OCI-LY1 (cell line): ENCODE results near the gene ADPGK.

Experiments
- CTCF ChIP-seq: fragments of 200-600 bp; sonication (generic), shearing (Covaris generic); IDR thresholded peaks from 2 replicates; pipeline ENCODE4 v1.5.1; 2017; ENCODE audit warnings: mild to moderate bottlenecking, antibody characterized with exemption, low read length, moderate library complexity, mixed read lengths
- EZH2 ChIP-seq: fragments of 200-600 bp; sonication (generic), shearing (Covaris generic); IDR thresholded peaks from 2 replicates; pipeline ENCODE4 v1.8.0; 2017; ENCODE audit warnings: borderline replicate concordance, mixed run types, mild to moderate bottlenecking, antibody characterized with exemption, low read length, moderate library complexity, mixed read lengths

- TF ChIP-seq CTCF (no peak), EZH2 (no peak)
These were observed 1.1 kb downstream of the ADPGK start for GRCh38 chr15:72782274-72783003.
